H1 (cell line): ENCODE data around the gene KCNJ13. TPM values are rescaled to one million over a fixed set of nuclear protein-coding genes. Genes with fewer than 3 reads are reported as not detected.

Experiments used
- polyA plus RNA-seq, 7 experiments: library from polyadenylated mRNA; depleted of rRNA in 3 of 7; stranded (reverse) in 5 of 7; unstranded in 2 of 7; fragments of >200 nt in 5 of 7; fragments of 200-250 nt in 2 of 7; gene quantifications; 1 replicate in 5 of 7; 2 replicates in 1 of 7; 4 replicates in 1 of 7; pipeline versions ENCODE4 v1.2.1 to v1.2.3, GENCODE V29; 2011 to 2013; ENCODE audit warnings: missing spikeins in 2 of 7, mixed read lengths in 2 of 7
- total RNA-seq: library from RNA; stranded (reverse); fragmentation: NEBNext Ultra II Directional; extraction: Animal tissue kit (Norgen Biotek cat#: 25700); gene quantifications from 2 replicates; pipeline ENCODE4 v1.2.1, GENCODE V29; 2021
- TF ChIP-seq, protein P1 (sequence below): fragments of 300-600 bp; sonication (generic); IDR thresholded peaks from 2 replicates; pipeline ENCODE4 v1.7.1; 2012; ENCODE audit warnings: low read length, moderate library complexity, mild to moderate bottlenecking, inconsistent platforms; ENCODE audit not compliant: insufficient replicate concordance

The KCNJ13 gene
- total and polyA plus RNA-seq, 2 of the 8 experiments (the other 6 are each of a cell fraction or from before 2014, with no cell fraction given) = not detected

DNA sequence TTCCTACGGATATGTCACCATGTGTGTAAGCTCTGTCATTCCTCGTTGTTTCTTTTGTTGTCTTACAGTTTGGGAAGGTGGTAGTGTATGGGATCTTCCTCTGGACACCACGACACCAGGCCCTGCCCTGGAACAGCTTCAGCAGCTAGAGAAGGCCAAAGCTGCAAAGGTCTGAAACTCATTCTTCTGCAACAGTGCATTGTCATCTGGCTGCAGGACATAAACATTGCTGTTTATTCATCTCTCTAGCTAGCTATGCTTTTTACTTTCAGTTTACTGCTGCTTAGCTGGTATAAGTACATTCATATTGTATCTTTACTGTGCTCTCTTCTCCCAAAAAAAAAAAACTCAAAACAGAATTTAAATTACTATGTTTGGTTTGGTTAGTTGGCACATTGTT lies 39.2 kb upstream of the KCNJ13 start (continued):
- TF ChIP-seq, protein P1, sequence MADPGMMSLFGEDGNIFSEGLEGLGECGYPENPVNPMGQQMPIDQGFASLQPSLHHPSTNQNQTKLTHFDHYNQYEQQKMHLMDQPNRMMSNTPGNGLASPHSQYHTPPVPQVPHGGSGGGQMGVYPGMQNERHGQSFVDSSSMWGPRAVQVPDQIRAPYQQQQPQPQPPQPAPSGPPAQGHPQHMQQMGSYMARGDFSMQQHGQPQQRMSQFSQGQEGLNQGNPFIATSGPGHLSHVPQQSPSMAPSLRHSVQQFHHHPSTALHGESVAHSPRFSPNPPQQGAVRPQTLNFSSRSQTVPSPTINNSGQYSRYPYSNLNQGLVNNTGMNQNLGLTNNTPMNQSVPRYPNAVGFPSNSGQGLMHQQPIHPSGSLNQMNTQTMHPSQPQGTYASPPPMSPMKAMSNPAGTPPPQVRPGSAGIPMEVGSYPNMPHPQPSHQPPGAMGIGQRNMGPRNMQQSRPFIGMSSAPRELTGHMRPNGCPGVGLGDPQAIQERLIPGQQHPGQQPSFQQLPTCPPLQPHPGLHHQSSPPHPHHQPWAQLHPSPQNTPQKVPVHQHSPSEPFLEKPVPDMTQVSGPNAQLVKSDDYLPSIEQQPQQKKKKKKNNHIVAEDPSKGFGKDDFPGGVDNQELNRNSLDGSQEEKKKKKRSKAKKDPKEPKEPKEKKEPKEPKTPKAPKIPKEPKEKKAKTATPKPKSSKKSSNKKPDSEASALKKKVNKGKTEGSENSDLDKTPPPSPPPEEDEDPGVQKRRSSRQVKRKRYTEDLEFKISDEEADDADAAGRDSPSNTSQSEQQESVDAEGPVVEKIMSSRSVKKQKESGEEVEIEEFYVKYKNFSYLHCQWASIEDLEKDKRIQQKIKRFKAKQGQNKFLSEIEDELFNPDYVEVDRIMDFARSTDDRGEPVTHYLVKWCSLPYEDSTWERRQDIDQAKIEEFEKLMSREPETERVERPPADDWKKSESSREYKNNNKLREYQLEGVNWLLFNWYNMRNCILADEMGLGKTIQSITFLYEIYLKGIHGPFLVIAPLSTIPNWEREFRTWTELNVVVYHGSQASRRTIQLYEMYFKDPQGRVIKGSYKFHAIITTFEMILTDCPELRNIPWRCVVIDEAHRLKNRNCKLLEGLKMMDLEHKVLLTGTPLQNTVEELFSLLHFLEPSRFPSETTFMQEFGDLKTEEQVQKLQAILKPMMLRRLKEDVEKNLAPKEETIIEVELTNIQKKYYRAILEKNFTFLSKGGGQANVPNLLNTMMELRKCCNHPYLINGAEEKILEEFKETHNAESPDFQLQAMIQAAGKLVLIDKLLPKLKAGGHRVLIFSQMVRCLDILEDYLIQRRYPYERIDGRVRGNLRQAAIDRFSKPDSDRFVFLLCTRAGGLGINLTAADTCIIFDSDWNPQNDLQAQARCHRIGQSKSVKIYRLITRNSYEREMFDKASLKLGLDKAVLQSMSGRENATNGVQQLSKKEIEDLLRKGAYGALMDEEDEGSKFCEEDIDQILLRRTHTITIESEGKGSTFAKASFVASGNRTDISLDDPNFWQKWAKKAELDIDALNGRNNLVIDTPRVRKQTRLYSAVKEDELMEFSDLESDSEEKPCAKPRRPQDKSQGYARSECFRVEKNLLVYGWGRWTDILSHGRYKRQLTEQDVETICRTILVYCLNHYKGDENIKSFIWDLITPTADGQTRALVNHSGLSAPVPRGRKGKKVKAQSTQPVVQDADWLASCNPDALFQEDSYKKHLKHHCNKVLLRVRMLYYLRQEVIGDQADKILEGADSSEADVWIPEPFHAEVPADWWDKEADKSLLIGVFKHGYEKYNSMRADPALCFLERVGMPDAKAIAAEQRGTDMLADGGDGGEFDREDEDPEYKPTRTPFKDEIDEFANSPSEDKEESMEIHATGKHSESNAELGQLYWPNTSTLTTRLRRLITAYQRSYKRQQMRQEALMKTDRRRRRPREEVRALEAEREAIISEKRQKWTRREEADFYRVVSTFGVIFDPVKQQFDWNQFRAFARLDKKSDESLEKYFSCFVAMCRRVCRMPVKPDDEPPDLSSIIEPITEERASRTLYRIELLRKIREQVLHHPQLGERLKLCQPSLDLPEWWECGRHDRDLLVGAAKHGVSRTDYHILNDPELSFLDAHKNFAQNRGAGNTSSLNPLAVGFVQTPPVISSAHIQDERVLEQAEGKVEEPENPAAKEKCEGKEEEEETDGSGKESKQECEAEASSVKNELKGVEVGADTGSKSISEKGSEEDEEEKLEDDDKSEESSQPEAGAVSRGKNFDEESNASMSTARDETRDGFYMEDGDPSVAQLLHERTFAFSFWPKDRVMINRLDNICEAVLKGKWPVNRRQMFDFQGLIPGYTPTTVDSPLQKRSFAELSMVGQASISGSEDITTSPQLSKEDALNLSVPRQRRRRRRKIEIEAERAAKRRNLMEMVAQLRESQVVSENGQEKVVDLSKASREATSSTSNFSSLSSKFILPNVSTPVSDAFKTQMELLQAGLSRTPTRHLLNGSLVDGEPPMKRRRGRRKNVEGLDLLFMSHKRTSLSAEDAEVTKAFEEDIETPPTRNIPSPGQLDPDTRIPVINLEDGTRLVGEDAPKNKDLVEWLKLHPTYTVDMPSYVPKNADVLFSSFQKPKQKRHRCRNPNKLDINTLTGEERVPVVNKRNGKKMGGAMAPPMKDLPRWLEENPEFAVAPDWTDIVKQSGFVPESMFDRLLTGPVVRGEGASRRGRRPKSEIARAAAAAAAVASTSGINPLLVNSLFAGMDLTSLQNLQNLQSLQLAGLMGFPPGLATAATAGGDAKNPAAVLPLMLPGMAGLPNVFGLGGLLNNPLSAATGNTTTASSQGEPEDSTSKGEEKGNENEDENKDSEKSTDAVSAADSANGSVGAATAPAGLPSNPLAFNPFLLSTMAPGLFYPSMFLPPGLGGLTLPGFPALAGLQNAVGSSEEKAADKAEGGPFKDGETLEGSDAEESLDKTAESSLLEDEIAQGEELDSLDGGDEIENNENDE = no peak
